Transverse colon (tissue), 4 donors: ENCODE results near the gene MARCHF9.

ENCODE experiments used
- EP300 ChIP-seq: sonication (generic); formaldehyde crosslinking; IDR thresholded peaks from one replicate; pipeline ENCODE4 v1.6.1; 2017; ENCODE audit warnings: antibody characterized with exemption, low read depth
- POLR2A ChIP-seq: fragments of 450-650 bp; IDR thresholded peaks from one replicate; pipeline ENCODE4 v1.6.1; 2016; ENCODE audit warnings: antibody characterized with exemption, mild to moderate bottlenecking, moderate library complexity
- POLR2AphosphoS5 ChIP-seq, 3 donors: sonication (generic); formaldehyde crosslinking; IDR thresholded peaks; one replicate each; pipeline ENCODE4 v1.6.1; 2016; ENCODE audit warnings: antibody characterized with exemption in 3 of 3
- TF ChIP-seq, protein P1 (sequence below), 5 experiments: fragments of 200-600 bp in 3 of 5; fragments of 450-650 bp in 2 of 5; sonication (generic) in 3 of 5; IDR thresholded peaks; 1 replicate in 2 of 5; 2 replicates in 3 of 5; pipeline ENCODE4 v1.5.1; 2016 to 2017; ENCODE audit warnings: antibody characterized with exemption in 5 of 5, inconsistent platforms in 3 of 5, mild to moderate bottlenecking in 2 of 5, moderate library complexity in 1 of 5

DNA sequence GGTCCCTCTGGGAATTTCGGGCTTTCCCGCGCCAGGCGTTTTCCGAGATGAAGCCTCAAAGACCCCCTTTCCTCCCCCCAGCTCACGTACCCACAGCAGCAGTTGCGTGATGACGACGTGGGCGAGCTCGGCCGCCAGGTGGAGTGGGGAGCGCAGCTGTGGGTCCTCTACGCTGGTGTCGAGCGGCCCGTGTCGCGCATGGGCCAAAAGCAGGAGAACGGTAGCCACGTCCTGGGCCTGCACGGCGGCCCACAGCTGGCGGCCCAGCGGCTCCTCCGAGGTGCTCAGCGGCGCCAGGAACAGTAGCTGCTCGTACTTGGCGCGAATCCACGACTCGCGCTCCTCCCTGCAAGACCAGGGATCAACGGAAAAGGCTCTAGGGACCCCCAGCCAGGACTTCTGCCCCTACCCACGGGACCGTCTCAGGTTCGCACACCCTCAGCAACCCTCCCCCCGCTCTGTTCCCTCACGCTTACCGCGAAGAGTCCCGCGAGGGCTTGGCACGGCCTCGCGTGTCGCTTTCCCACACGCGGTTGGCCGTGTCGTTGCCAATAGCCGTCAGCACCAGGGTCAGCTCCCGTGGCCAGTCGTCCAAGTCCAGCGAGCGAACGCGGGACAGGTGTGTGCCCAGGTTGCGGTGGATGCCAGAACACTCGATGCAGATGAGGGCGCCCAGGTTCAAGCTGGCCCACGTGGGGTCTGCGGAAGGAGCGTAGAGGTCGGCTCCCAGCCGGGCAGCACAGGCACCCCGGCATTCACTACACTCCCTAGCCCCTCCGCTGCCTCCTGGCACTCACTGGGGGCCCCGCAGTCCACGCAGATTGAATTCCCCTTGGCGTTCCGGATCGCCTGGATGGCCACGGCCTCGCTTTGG lies 27.8 kb upstream of the MARCHF9 start:
- TF ChIP-seq, protein P1, sequence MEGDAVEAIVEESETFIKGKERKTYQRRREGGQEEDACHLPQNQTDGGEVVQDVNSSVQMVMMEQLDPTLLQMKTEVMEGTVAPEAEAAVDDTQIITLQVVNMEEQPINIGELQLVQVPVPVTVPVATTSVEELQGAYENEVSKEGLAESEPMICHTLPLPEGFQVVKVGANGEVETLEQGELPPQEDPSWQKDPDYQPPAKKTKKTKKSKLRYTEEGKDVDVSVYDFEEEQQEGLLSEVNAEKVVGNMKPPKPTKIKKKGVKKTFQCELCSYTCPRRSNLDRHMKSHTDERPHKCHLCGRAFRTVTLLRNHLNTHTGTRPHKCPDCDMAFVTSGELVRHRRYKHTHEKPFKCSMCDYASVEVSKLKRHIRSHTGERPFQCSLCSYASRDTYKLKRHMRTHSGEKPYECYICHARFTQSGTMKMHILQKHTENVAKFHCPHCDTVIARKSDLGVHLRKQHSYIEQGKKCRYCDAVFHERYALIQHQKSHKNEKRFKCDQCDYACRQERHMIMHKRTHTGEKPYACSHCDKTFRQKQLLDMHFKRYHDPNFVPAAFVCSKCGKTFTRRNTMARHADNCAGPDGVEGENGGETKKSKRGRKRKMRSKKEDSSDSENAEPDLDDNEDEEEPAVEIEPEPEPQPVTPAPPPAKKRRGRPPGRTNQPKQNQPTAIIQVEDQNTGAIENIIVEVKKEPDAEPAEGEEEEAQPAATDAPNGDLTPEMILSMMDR (IDR thresholded peaks at IDR 0.05): peak; percentile 27 to 42 (median 36)
- TF ChIP-seq POLR2A (no peak), POLR2AphosphoS5 (IDR thresholded peaks at IDR 0.05) (no peak), EP300 (no peak)
